HG03139 (cell line): ENCODE data around the gene RERE.
"Not testable (repeated sequence)": the region's sequence is repeated elsewhere in the genome, so short reads cannot be mapped to it uniquely, and the experiment has no call there.

Experiments used
- ATAC-seq: cut with Tn5 transposase; IDR thresholded peaks from one replicate; pipeline ENCODE4 v1.9.1; 2021; ENCODE audit not compliant: unreplicated experiment

RERE gene

DNA sequence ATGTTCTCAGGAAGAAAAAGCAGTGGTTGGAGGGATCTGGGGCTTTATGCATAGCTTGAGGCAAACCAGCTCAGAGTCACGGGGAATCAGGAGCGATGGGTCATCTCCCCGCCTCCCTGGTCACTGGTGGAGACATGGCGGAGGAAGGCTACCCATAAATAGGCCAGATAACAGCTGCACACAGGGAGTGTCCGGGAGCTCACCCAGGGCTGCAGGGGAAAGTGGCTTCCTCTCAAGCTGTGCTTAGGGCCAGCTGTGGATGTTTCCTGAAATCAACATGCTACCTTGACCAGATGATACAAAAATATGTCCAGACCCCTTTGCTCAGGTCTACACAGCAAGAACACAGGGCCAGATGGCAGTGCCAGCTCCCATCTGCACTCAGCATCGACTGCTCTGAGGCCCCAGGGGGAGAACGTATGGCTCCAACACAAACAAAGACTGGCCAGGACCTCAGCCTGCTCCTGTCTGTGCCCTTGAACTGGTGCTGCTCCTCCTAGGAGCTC, 27.1 kb upstream of the RERE start:
- no peak for ATAC-seq

DNA sequence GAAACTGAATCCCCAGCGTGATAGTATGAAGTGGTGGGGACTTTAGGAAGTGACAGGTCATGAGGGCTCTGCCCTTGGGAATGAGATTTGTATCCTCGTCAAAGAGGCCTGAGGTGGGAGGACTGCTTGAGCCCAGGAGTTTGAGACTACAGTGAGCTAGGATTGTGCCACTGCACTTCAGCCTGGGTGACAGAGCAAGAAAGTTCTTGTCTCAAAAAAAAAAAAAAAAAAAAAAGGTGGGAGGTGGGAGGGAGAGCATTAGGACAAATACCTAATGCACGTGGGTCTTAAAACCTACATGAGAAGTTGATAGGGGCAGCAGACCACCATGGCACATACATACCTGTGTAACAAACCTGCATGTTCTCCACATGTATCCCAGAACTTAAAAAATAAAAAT, 24.0 kb upstream of the RERE start:
- ATAC-seq, result no peak

DNA sequence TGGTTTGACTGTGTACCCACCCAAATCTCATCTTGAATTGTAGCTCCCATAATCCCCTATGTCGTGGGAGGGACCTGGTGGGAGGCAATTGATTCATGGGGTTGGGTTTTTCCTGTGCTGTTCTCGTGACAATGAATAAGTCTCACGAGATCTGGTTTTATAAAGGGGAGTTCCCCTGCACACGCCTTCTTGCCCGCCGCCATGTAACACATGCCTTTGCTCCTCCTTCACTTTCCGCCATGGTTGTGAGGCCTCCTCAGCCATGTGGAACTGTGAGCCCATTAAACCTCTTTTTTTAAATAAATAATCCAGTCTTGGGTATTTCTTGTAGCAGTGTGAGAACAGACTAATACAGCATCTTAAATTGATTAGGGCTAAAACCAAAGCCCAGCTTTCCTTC, 22.6 kb upstream of the RERE start:
- ATAC-seq, result no peak

DNA sequence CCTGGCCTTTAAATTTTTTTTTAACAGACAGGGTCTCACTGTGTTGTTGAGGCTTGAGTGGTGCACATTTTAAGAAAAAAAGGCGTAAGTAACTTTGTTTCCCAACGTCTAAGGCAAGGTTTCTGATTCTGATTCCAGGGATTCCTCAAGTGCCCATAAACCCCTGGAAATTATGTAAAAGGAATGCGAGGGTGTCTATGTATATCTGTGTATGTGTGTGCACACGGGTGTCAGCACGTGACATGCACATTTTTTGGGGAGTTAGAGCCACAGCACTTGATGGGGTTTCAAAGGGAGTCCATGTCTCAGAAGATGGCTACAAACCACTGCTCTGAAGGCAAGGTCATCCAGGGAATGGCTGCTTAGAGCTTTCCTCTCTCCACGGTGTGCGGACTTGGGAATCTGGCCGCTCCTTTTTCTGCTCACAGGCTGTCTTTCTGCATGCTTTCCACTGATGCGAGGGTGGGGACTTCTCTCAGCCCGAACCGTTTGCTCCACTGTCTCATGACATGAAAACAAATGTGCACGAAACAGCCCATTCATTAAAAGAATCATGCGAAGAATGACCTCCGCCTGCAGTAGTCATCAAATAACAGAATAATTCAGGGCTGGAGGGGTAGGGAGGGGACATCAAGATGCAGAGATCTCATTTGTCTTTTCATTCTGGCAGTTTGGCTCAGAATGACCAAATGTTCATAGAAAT, 18.7 kb upstream of the RERE start:
- ATAC-seq, result no peak

DNA sequence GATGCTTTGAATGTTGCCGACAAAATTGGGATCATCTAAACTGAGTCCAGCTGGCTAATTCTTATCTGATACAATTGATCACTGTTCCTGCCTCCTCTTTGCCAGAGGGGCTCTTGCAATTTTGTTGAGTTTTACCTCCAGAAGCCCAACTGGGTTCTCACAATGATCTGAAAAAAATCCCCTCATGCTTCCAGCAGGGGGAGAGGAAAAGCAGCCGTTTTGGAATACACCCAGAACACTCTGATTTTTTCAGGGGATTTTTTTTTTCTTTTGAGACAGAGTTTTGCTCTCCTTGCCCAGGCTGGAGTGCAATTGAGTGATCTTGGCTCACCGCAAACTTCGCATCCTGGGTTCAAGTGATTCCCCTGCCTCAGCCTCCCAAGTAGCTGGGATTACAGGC, 13.9 kb upstream of the RERE start:
- no peak for ATAC-seq

DNA sequence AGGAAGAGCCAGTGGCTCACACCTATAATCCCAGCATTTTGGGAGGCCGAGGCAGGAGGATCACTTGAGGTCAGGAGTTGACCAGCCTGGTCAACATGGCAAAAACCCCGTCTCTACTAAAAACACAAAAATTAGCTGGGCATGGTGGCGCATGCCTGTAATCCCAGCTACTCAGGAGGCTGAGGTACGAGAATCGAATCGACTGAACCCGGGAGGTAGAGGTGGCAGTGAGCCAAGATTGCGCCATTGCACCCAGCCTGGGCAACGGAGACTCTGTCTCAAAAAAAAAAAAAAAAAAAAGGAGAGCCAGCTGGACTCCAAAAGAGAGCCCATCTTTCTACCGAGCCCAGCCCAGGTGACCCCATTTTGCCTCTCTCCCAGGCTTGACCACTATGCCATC, 13.3 kb upstream of the RERE start:
- ATAC-seq, result not testable (repeated sequence)

DNA sequence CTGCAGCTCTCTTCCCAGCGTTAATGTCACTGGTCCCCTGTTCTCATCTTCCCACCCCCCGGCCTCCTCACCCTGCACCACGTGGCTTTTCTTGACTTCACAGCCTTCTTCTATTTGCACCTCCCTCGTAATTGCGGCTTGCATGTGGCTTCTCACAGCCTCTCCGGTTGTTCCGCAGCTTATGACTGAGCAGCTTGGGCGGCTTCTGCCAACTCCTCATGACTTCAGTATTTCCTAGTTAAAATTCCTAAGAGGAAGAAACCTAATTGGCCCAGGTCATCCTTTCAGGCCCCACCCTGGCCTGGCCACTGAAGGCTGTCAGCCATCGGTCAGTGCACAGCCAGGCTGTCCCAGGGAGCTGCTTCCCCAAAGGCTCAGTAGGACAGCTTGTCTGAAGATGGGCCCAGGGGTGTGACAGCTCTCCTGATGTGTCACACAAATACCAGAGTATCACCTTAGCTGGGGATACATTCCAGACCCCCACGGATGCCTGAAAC, 8.6 kb upstream of the RERE start:
- ATAC-seq, result no peak

DNA sequence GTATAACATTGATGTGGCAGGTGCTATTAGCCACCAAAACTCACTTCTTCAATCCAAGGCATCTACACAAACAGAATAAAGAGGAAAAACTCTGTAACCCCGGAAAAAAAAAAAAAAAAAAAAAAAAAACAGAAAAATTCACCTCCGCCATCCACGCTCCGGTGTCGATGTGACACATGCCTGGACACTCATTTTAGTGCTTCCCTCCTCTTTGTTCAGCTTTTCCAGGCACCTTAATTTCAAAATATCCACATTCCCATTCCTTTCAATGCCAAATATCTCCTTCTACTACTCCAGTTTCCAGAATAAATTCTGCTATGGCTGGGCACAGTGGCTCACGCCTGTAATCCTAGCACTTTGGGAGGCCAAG, 5.8 kb upstream of the RERE start:
- no peak for ATAC-seq

DNA sequence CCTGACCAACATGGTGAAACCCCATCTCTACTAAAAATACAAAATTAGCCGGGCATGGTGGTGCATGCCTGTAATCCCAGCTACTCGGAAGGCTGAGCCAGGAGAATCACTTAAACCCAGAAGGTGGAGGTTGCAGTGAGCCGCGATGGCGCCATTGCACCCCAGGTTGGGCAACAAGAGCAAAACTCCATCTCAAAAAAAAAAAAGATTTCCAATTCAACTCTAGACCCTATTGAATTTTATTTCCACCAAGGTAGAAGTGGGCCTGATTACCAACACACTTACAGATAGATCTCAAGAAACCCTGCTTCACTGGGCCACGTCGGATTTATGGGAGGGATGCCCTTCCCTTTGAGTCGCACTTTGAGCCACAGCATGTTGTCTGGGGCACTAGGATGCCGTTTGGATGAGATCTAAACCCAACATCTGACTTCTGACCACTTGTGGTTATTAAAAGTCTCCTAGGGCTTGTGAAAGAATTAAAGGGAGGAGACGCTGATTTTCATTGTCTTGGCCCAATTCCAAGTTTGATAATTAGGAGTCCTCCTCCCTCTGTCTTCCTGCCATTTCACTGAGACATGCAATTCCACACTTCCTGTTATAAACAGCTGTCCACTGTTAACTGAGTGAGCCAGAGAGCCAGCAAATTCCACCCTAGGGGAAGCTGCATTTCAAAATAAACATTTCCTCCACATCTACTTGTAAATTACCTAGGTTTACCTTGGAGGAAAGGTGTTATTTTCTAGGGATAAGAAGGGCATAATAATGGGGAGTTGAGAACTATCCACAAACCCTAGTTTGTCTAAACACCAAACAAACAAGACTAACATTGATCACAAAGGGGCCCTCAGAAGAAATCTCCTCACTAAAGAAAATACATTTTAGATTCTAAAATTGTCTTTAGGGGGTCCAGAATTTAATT, 5.2 kb upstream of the RERE start:
- ATAC-seq, result no peak

DNA sequence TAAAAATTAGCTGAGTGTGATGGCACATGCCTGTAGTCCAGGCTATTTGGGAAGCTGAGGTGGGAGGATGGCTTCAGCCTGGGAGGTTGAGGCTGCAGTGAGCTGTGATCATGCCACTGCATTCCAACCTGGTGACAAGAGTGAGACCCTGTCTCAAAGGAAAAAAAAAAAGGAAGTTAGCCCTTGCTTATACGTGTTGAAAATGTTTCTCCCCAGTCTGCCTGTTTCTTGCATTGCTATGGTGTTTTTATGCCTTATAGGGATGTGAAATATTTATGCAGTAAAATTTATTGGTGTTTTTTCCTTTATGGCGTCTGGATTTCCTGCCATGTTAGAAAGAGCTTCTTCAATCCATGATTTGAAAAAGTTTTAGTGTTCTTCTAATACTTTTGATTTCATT, 3.6 kb upstream of the RERE start:
- ATAC-seq, result no peak

DNA sequence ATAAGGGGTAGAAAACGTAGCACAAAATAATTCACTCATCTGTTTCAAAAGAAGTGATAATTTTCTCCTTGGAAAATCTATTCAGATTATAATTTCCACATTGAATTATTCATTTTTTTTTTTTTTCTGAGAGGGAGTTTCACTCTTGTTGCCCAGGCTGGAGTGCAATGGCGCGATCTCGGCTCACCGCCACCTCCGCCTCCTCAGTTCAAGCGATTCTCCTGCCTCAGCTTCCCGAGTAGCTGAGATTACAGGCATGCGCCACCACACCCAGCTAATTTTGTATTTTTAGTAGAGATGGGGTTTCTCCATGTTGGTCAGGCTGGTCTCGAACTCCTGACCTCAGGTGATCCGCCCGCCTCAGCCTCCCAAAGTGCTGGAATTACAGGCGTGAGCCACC, 1.3 kb upstream of the RERE start:
- ATAC-seq, result not testable (repeated sequence)

DNA sequence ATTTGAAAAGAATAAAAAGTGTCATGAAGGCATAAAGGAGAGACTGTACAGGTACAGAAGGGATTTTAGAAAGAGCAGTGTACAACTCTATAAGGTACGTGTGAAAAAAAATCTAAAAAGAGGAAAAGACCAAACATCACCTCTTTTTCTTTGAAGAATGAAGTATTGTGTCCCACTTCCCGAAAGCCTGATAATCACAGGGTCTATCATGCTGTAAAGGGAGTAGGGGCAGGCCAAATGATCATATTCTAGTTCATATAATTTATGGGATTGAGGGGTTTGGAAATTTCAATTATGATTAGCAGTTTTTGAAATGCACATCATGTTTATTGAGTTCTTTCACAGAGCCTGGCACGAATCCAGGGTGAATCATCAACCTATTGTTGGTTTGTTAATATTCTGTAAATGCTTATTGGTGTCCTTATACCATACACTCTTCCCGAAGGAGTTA, 910 bp upstream of the RERE start:
- no peak for ATAC-seq

DNA sequence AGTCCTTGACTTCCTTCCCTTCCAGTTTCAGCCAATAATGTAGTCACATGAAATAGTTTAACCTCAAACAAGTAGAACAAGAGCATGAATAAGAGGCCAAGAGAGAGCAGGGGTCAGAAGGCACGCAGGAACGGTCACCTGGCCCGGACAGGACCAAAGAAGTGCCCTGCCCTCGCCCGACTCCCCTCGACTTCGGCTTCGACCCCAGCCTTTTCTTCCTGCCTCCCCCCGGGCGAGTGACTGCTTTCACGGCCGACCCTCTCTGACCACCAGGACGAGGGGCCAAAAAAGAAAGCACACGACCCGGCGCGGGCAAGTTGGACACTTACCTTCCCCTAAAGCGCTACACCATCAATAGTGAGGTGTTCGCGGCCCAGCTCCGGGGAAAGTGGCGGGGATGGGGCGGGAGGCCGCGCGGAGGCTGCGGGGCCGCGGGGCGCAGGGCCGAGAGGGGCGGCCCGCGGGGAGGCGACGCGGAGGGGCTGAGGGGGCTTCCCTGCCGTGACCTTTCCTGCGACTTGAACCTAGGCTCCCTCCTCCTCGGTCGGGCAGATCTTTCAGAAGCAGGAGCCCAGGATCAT, 519 bp downstream of the RERE start:
- ATAC-seq, result peak; percentile 19

DNA sequence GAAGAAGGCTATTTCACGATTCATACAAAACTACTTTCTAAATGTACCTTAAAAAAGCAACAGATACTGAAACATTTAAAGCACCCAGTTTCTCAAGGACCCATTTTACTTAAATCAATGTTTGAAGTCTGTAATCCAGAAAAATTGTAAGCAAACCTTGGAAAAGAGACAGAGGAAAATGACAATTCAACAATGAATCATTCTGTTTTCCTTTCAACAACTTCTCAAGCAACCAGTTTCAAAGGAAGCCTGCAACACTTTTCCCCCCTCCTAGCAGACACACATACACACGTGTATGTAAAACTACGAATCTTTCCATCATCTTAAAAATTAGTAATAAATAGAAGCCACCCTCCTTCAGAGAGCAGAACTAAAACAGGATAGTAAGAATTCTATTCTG, 1.2 kb downstream of the RERE start:
- ATAC-seq, result no peak

DNA sequence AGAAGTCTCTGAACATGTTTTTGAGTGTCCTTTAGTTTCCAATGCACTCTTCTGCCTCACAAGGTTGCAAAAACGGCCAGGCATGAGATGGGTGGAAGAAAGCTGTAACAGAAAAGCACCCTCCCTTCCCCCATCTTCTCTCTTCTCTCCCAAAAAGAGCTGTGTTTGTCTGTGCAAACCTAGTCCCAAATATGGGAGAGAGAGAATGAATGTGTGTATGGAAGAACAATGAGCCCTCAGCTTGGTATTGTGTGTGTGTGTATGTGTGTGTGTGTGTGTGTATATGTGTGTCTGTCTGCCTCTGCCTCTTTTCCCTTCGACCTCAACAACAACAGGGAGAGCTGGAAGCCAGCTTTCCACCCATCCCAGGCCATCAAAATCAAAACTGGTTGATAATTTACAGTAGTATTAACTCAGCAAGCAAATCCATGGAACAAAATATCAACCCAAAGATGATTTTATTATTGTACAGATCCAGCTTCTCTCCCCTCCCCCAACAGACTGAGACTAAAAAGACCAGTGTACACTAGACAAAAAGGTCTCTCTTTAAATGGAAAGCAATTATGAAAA, 1.8 kb downstream of the RERE start:
- ATAC-seq, result no peak

DNA sequence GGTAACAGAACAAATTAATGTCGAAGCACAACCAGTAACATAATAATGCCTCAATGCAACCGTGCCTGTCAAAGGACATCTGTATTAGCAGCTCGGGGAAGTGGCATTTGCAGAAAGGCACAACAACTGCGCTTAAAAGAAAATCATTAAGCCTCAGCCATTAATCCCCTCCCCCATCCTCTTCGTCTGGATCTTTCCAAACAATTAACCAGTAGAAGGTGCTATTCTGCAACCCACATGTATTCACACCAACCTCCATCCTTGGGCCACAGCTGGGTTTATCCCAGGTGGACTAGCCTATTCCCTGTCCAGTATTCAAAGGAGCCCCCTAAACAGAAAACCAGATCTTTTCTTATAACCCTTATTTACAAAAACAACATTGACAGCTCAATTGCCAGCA, 2.6 kb downstream of the RERE start:
- ATAC-seq, result no peak

DNA sequence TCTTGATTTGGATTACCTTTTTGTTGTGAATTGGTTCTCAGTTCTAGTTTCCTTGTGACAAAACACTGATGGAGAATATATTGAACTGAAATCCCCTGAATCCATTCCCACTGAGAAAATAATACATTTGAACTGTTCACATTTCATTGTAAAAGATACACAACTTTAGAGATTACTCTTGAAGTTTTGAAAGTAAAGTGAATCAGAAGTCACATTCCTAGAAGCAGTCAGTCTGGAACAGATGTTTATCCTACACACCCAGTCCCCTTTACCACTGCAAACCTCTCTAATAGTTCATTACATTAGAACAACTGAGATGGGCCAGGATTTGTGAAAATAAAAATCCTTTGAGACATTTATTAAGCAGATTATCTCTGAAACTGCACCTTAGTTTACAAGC, 3.4 kb downstream of the RERE start:
- ATAC-seq, result no peak

DNA sequence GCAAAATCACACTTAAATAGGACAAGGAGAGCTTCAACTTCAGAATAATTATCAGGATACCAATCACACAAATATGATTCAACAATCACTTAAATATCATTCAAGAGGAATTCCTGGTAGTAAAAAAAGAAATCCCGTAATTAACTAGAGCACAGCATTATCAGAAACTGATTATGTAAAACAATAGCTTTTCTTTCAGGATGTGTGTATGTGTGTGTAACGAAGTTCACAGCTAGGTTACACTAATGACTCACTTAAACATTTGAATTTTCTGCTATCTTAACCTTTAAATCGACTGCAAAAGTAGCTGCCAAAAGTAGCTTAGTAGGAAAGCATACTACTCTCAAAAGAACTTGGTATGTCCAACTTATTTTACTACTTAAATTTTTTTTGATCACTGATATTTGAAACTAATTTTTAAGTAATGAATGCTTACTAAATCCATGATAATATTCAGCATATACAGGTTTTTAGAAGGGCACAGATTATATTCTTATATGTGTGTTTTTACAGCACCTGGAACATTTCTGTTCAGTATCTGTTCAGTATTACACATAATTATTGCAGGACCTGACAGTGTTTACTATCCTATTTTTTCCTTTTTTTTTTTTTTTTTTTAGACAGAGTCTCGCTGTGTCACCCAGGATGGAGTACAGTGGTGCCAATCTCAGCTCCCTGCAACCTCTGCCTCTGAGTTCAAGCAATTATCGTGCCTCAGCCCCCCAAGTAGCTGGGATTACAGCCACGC, 4.2 kb downstream of the RERE start:
- ATAC-seq, result no peak

DNA sequence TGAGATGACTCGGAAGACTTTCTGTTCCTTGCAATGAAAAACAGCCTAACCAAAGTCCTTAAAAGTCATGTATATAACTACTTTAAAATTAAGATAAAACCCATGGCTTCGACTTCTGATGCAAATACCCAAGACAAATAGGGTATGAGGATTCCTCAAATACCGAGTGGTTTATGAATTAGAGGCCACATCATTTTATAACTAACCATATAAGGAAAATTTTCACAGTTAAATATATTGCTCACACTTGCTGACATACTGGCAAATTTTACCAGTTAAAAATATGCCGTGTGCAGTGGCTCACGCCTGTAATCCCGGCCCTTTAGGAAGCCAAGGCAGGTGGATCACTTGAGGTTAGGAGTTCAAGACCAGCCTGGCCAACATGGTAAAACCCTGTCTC, 5.4 kb downstream of the RERE start:
- ATAC-seq, result no peak

DNA sequence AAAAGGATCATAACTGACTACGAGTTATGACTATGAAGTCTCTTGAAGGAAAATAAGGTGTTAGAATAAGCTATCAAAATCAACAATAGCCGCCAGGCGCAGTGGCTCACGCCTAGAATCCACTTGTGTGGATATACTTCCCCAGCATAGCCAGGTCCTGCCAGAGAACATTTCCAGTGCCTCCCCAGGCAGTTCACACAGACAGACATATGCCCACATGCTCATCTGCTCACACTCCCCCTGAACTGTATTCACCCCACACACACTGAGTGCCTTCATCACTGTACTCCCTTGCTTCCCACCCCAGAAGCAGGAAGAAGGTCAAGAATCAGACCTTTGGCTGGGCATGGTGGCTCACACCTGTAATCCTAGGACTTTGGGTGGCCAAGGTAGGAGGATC, 6.5 kb downstream of the RERE start:
- ATAC-seq, result no peak

DNA sequence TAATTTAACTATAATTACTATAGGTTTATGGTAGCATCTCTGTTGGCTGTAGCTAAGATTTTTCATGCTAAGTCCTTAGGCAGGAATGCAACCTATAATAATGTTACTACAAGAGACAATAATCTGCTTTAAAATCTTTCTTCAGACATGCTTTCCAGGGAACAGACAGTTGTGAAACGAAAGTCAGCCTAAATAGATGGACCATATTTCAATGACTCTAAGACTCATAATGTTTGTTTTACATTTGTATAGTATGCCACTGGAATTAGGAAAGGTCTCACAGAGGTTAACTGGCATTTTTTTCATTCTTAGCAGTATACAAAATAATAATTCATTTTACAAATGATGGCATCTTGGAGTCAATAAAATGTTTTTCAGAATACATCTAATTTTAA, 8.1 kb downstream of the RERE start:
- ATAC-seq, result no peak
